ENCODE data around the gene PANK4. TPM values are rescaled to one million over a fixed set of nuclear protein-coding genes. Genes with fewer than 3 reads are reported as not detected.

Gene PANK4
- total RNA-seq, 1 donor = 33.5 TPM

DNA sequence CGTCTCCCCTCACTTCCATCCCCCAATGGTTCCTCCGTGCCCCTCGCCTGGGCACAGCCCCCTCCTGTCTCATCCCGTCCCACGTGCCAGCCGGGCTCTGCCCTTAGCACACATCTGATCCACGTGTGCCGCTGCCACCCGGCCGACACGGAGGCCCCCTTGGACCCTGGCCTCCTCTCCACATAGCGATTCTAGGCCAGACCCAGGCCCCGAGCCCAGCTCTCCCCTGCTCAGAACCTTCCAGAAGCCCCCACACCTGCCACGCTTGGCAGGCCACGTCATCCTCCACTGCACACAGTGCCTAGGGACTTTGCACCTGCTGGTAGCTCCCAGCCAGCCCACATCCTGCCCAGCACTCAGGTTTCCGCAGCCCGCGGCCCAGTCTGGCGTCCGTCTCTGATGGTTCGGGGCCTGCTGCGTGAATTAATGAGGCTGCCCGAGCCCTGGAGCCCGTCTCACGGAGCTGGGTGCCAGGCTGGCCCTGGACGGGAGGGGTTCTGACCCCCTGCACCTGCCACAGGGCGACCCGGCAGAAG lies 30.2 kb downstream of the PANK4 start:
- H3K4me1 ChIP-seq (ENCODE audit: insufficient read depth, low read length) = peaks cover 45% of the 10 kb centered on the region
- H3K27me3 ChIP-seq (ENCODE audit: insufficient read depth, low read length) = no peaks in the 10 kb centered on the region
- H3K9me3 ChIP-seq (ENCODE audit: low read depth, low read length) = no peaks in the 10 kb centered on the region
- H3K4me3 ChIP-seq (ENCODE audit: low read length) = no peak overlapping the region

DNA sequence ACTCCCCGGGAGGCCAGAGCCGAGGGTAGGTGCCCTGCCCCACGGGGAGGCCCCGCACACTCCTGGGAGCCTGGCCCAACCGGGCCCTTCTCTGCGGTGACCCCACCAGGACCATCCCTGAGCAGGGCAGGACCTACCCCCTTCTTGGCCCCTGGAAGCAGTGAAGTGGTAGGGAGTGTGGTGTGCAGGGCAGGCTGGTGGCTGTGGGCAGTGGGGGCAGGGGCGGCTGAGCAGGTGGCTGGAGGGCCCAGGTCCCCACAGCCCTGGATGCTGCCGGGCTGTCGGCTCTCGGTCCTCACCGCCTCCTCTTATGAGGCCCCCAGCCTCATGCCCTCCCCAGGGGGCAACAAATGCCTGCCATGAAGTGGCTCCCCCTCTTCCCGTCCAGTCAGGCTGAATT lies 30.9 kb downstream of the PANK4 start:
- Histone ChIP-seq H3K4me1 (ENCODE audit: insufficient read depth, low read length) (peaks cover 45% of the 10 kb centered on the region), H3K9me3 (ENCODE audit: low read depth, low read length) (no peaks in the 10 kb centered on the region), H3K4me3 (ENCODE audit: low read length) (no peak overlapping the region), H3K27me3 (ENCODE audit: insufficient read depth, low read length) (no peaks in the 10 kb centered on the region)

GRCh38 chr1:2495026-2495425 lies 31.4 kb downstream of the PANK4 start:
- H3K4me3 ChIP-seq (ENCODE audit: low read length) = no peak overlapping the region
- no peaks in the 10 kb centered on the region for H3K9me3 ChIP-seq (ENCODE audit: low read depth, low read length)
- H3K27me3 ChIP-seq (ENCODE audit: insufficient read depth, low read length) = no peaks in the 10 kb centered on the region
- peaks cover 40% of the 10 kb centered on the region for H3K4me1 ChIP-seq (ENCODE audit: insufficient read depth, low read length)

GRCh38 chr1:2494323-2494693 lies 32.1 kb downstream of the PANK4 start:
- Histone ChIP-seq H3K27me3 (ENCODE audit: insufficient read depth, low read length) (no peaks in the 10 kb centered on the region), H3K9me3 (ENCODE audit: low read depth, low read length) (no peaks in the 10 kb centered on the region), H3K4me1 (ENCODE audit: insufficient read depth, low read length) (peaks cover 33% of the 10 kb centered on the region), H3K4me3 (ENCODE audit: low read length) (no peak overlapping the region)

DNA sequence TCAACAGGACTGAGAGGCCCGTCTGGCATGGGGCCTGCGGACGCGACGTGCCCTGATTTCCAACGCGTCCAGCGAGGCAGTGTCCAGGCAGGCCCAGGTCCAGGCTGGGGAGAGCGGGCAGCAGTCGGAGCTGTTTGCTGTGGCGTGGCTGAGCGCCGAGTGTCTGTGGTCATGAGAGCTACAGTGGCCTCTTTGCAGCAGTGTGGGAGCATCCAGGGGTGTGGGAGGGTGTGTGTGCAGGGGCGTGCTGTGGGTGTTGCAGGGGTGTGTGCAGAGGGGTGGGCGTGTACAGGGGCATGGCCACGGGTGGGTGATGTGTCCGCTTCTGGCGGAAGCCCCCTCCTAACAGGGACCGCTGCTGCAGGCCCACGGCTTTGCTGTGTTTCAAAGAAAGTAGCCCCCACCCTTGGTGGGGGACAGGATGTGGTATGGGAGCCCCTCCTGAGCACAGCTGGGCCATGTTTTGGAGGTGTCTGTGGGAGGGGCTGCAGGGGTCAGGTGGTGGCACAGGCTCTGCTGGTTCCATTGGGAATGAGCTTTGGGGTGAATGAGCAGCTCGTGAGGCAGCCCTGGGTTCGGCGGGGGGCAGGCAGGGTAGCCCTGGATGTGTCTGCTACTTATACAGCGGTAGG lies 32.6 kb downstream of the PANK4 start:
- no peak overlapping the region for H3K4me3 ChIP-seq (ENCODE audit: low read length)
- no peaks in the 10 kb centered on the region for H3K27me3 ChIP-seq (ENCODE audit: insufficient read depth, low read length)

GRCh38 chr1:2493218-2493617 lies 33.2 kb downstream of the PANK4 start:
- Histone ChIP-seq H3K27me3 (ENCODE audit: insufficient read depth, low read length) (no peaks in the 10 kb centered on the region), H3K4me1 (ENCODE audit: insufficient read depth, low read length) (peaks cover 29% of the 10 kb centered on the region), H3K4me3 (ENCODE audit: low read length) (no peak overlapping the region), H3K9me3 (ENCODE audit: low read depth, low read length) (no peaks in the 10 kb centered on the region)

More for the DNA sequence above, 32.6 kb downstream of the PANK4 start:
- no peaks in the 10 kb centered on the region for H3K9me3 ChIP-seq (ENCODE audit: low read depth, low read length)
- H3K4me1 ChIP-seq (ENCODE audit: insufficient read depth, low read length) = peaks cover 29% of the 10 kb centered on the region

- Histone ChIP-seq H3K9me3 (ENCODE audit: low read depth, low read length) (no peaks in the 10 kb centered on the region), H3K27me3 (ENCODE audit: insufficient read depth, low read length) (no peaks in the 10 kb centered on the region), H3K4me1 (ENCODE audit: insufficient read depth, low read length) (peaks cover 28% of the 10 kb centered on the region)
Observed at GRCh38 chr1:2492091-2492490, 34.3 kb downstream of the PANK4 start.

GRCh38 chr1:2489615-2490014 lies 36.8 kb downstream of the PANK4 start:
- H3K4me1 ChIP-seq (ENCODE audit: insufficient read depth, low read length) = peaks cover 16% of the 10 kb centered on the region
- no peaks in the 10 kb centered on the region for H3K9me3 ChIP-seq (ENCODE audit: low read depth, low read length)
- H3K27me3 ChIP-seq (ENCODE audit: insufficient read depth, low read length) = no peaks in the 10 kb centered on the region
- no peak overlapping the region for H3K4me3 ChIP-seq (ENCODE audit: low read length)

More at GRCh38 chr1:2492091-2492490, 34.3 kb downstream of the PANK4 start:
- no peak overlapping the region for H3K4me3 ChIP-seq (ENCODE audit: low read length)

DNA sequence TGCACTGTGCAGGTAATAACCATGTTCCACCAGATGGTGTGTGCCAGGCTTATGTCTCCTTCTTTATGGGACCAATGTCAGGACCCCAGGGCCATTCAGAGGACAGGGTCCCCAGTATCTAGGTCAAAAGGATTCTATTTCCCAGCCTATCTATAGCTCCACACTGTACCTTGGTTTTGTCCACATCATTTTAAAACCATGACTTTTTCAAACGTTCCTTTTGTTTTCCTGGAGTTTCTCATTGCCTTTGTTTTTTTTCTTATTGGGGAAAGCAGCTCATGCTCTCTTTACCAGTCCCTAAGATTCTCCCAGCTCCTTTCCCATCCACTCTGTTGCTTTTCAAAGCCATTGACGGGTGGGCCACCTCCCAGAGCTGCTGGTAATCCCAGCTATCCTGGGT lies 37.7 kb downstream of the PANK4 start:
- Histone ChIP-seq H3K27me3 (ENCODE audit: insufficient read depth, low read length) (no peaks in the 10 kb centered on the region), H3K9me3 (ENCODE audit: low read depth, low read length) (no peaks in the 10 kb centered on the region), H3K4me3 (ENCODE audit: low read length) (no peak overlapping the region), H3K4me1 (ENCODE audit: insufficient read depth, low read length) (peaks cover 8% of the 10 kb centered on the region)

DNA sequence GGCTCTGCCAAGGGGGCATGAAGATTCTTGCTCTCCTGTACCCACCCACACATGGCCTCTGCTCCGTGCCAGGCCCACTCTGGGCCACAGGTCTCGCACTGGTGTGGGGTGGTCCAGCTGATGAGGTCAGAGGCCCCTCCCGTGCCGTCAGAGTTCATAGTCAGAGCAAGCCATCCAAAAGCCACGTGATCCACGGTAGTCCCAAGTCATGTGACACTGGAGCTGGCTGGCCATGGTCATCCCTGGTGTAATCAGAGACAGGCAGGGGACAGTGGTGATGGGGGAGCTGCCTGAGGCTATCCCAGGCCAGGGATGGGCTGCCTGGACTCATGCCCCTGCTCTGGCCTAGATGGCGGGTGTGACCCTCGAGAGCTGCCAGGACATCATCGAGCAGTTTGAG lies 39.8 kb downstream of the PANK4 start:
- H3K27me3 ChIP-seq (ENCODE audit: insufficient read depth, low read length) = no peaks in the 10 kb centered on the region
- no peaks in the 10 kb centered on the region for H3K4me1 ChIP-seq (ENCODE audit: insufficient read depth, low read length)
- H3K4me3 ChIP-seq (ENCODE audit: low read length) = no peak overlapping the region
- no peaks in the 10 kb centered on the region for H3K9me3 ChIP-seq (ENCODE audit: low read depth, low read length)

- Histone ChIP-seq H3K4me3 (ENCODE audit: low read length) (no peak overlapping the region), H3K9me3 (ENCODE audit: low read depth, low read length) (no peaks in the 10 kb centered on the region), H3K27me3 (ENCODE audit: insufficient read depth, low read length) (no peaks in the 10 kb centered on the region), H3K4me1 (ENCODE audit: insufficient read depth, low read length) (no peaks in the 10 kb centered on the region)
Observed at GRCh38 chr1:2486041-2486440, 40.4 kb downstream of the PANK4 start.

DNA sequence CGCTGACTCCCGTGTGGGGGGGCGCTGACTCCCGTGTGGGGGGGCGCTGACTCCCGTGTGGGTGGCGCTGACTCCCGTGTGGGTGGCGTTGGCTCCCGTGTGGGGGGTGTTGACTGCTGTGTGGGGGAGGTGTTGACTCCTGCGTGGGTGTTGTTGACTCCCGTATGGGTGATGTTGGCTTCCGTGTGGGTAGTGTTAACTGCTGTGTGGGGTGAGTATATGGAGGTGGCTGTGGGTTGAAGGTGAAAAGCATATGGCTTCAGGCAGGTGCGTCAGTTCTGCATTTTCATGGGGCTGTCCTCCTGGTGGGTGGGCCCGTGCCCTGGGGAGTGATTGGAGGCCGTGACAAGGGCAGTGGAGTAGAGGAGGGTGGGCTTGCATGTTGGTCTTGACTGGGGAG lies 42.4 kb downstream of the PANK4 start:
- no peaks in the 10 kb centered on the region for H3K9me3 ChIP-seq (ENCODE audit: low read depth, low read length)
- no peak overlapping the region for H3K4me3 ChIP-seq (ENCODE audit: low read length)
- no peaks in the 10 kb centered on the region for H3K27me3 ChIP-seq (ENCODE audit: insufficient read depth, low read length)
- no peaks in the 10 kb centered on the region for H3K4me1 ChIP-seq (ENCODE audit: insufficient read depth, low read length)

- no peaks in the 10 kb centered on the region for H3K4me1 ChIP-seq (ENCODE audit: insufficient read depth, low read length)
- no peak overlapping the region for H3K4me3 ChIP-seq (ENCODE audit: low read length)
- H3K27me3 ChIP-seq (ENCODE audit: insufficient read depth, low read length) = no peaks in the 10 kb centered on the region
- H3K9me3 ChIP-seq (ENCODE audit: low read depth, low read length) = no peaks in the 10 kb centered on the region
Observed at GRCh38 chr1:2483026-2483425, 43.4 kb downstream of the PANK4 start.

DNA sequence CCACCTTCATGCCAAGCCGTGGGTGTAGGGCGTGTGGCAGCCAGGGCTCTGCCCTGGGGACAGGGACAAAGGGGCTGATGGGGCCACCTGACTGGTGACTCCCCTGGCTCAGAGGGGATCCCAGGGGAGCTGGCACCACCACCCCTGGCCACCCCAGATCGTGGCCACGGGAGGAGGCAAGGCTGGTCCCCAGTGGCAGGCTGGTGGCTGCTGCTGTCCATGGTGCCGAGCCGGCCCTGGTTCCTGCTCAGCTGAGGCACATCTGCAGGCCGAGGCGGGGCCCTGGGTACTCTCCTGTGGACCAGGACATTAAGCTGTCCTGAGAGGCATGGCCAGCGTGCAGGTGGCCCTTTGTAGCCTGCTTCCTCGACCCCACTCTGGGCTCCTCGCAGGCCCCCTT lies 43.8 kb downstream of the PANK4 start:
- H3K4me1 ChIP-seq (ENCODE audit: insufficient read depth, low read length) = no peaks in the 10 kb centered on the region
- H3K4me3 ChIP-seq (ENCODE audit: low read length) = no peak overlapping the region
- H3K9me3 ChIP-seq (ENCODE audit: low read depth, low read length) = no peaks in the 10 kb centered on the region
- H3K27me3 ChIP-seq (ENCODE audit: insufficient read depth, low read length) = no peaks in the 10 kb centered on the region

GRCh38 chr1:2481885-2482284 lies 44.5 kb downstream of the PANK4 start:
- Histone ChIP-seq H3K27me3 (ENCODE audit: insufficient read depth, low read length) (no peaks in the 10 kb centered on the region), H3K4me1 (ENCODE audit: insufficient read depth, low read length) (no peaks in the 10 kb centered on the region), H3K9me3 (ENCODE audit: low read depth, low read length) (no peaks in the 10 kb centered on the region), H3K4me3 (ENCODE audit: low read length) (no peak overlapping the region)

DNA sequence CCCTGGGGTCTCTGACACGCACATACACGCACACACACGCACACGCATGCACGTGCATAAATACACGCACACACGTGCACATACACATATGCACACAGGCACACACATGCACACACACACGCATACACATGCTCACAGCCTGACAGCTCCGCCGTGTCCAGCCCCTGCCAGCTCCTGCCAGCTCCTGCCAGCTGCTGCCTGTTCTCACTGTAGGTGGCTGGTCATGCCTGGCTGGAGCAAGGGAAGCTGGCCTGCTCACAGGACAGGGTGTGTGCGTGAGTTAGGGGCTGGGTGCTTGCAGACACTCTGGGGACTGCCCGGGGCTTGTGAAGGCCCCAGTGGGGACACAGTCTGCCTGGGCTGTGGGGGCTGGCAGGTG lies 45.4 kb downstream of the PANK4 start:
- H3K9me3 ChIP-seq (ENCODE audit: low read depth, low read length) = no peaks in the 10 kb centered on the region
- H3K4me1 ChIP-seq (ENCODE audit: insufficient read depth, low read length) = no peaks in the 10 kb centered on the region
- H3K27me3 ChIP-seq (ENCODE audit: insufficient read depth, low read length) = no peaks in the 10 kb centered on the region
- no peak overlapping the region for H3K4me3 ChIP-seq (ENCODE audit: low read length)
